VCaP (cell line): Measurements from ENCODE around the gene PDGFD.

Experiments
- H3K27ac ChIP-seq: fragments of 450-650 bp; 2 replicates; pipeline ENCODE4 v1.5.1; 2017
- CTCF ChIP-seq: fragments of 450-650 bp; conservative IDR thresholded peaks from 2 replicates; pipeline ENCODE4 v1.5.1; 2017; ENCODE audit warnings: mild to moderate bottlenecking, moderate library complexity

Gene PDGFD

GRCh38 chr11:103894673-103895072, 269.3 kb downstream of the PDGFD start:
- H3K27ac ChIP-seq, result no peak overlapping the region
- TF ChIP-seq CTCF, result no peak

GRCh38 chr11:103894034-103894433, 269.9 kb downstream of the PDGFD start:
- no peak for TF ChIP-seq CTCF
- H3K27ac ChIP-seq, result no peak overlapping the region

- H3K27ac ChIP-seq, result no peak overlapping the region
- TF ChIP-seq CTCF, result no peak
Measured at GRCh38 chr11:103893371-103893770, 270.6 kb downstream of the PDGFD start.

GRCh38 chr11:103892603-103893002, 271.3 kb downstream of the PDGFD start:
- no peak overlapping the region for H3K27ac ChIP-seq
- no peak for TF ChIP-seq CTCF

GRCh38 chr11:103890654-103891053, 273.3 kb downstream of the PDGFD start:
- H3K27ac ChIP-seq, result no peak overlapping the region
- TF ChIP-seq CTCF, result no peak

GRCh38 chr11:103889679-103890078, 274.3 kb downstream of the PDGFD start:
- H3K27ac ChIP-seq, result no peak overlapping the region
- TF ChIP-seq CTCF, result no peak

- H3K27ac ChIP-seq, result no peak overlapping the region
- no peak for TF ChIP-seq CTCF
Measured at GRCh38 chr11:103888541-103888951, 275.4 kb downstream of the PDGFD start.
